GM19395 (cell line): ENCODE measurements around the gene C1GALT1.
"Not testable (repeated sequence)": the region's sequence is repeated elsewhere in the genome, so short reads cannot be mapped to it uniquely, and the experiment has no call there.

Experiments used
- ATAC-seq: cut with Tn5 transposase; IDR thresholded peaks from one replicate; pipeline ENCODE4 v1.9.1; 2021; ENCODE audit warnings: mild to moderate bottlenecking, moderate library complexity; ENCODE audit not compliant: unreplicated experiment

Gene C1GALT1

DNA sequence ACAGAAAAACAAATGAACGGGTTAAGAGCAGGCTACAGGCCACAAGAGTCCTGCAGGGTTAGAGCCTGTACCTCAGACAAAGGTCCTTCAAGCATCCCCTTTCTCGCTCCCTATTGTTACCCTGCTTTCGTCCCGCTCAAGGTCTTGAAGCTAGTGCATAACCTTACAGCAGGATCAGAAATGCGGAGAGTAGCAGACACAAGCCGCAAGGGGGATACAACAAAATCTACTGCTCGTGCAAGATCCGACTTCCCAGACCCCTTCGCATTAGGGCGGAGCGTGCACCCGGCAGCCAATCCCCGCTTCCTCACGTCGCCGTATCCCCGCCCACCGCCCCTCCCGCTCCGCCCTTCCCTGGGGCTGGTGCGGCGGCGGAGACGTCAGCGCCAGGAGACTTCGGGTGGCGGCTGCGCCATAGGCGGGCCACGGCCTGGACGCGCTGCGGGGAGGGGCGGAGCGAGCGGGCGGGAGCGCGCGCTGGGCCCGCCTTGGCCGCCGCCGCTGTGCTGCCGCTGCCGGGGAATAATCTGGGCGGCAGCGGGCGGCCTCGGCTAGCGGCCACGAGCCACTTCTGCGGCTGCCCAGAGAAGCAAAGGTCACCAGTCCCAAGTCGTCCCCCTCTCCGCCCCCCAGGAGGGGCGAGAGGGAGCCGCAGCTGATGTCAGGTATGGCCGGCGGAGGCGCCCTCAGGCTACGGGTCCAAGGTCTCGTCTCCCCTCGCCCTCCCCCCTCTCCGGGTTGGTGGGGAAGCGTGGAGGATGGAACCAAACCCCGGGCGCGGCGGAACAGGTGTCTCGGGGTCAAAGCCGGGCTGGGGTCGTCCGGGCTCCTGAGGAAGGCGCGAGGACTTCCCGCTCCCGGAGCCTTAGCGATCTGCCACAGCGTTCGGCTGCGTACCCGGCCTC is at the start of gene C1GALT1:
Gene C1GALT1 (plus strand): TSS at position 389 of the 905 bp plus-strand sequence. CDS start 51,776 bp downstream, outside the sequence.
- ATAC-seq = peak; percentile 86

DNA sequence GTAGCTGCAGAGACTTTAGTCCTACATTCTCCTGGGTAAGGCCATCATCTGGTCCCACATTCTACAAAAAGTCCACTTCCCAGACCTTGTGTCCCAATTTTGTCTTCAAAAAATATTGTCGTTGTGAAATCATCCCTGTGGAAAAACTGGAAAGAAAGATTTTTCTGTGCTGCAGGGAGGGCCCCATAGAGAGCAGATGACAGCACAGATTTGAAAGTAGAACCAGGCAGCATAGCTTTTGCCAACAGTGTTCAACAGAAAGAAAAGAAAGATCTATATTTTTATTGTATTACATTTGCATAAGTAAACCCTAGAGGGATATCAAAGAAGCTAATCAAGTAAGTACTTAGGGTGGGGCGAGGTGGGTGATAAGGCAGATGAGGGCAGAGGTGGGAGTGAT is 48.3 kb upstream of the C1GALT1 start:
- ATAC-seq = no peak

DNA sequence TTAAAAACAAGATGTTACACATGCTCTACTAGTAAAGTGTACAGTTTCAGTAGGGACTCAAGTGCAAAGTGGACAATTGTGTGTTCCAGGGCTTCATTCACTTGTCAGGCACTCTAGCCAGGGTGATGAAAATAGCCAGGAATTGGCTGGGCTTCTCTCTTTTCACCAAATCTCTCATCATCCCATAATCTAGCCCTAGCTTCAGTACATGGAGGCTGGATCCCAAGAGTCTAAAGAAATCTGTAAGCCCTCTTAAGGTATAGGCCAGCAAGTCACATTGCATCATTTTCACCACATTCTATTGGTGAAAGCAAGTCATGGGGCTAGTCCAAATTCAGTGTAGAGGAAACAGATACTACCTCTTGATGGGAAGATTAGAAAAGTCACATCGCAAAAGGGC is 47.3 kb upstream of the C1GALT1 start:
- ATAC-seq = no peak

DNA sequence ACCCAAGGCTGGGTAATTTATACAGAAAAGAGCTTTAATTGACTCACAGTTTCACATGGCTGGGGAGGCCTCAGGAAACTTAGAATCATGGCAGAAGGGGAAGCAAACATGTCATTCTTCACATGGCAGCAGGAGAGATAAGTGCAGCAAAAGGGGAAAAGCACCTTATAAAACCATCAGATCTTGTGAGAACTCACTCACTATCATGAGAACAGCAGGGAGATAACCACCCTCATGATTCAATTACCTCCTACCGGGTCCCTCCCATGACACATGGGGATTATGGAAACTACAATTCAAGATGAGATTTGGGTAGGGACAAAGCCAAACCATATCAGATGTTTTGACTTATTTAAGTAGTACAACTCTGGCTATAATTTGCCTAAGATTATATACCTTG is 46.4 kb upstream of the C1GALT1 start:
- ATAC-seq = not testable (repeated sequence)

DNA sequence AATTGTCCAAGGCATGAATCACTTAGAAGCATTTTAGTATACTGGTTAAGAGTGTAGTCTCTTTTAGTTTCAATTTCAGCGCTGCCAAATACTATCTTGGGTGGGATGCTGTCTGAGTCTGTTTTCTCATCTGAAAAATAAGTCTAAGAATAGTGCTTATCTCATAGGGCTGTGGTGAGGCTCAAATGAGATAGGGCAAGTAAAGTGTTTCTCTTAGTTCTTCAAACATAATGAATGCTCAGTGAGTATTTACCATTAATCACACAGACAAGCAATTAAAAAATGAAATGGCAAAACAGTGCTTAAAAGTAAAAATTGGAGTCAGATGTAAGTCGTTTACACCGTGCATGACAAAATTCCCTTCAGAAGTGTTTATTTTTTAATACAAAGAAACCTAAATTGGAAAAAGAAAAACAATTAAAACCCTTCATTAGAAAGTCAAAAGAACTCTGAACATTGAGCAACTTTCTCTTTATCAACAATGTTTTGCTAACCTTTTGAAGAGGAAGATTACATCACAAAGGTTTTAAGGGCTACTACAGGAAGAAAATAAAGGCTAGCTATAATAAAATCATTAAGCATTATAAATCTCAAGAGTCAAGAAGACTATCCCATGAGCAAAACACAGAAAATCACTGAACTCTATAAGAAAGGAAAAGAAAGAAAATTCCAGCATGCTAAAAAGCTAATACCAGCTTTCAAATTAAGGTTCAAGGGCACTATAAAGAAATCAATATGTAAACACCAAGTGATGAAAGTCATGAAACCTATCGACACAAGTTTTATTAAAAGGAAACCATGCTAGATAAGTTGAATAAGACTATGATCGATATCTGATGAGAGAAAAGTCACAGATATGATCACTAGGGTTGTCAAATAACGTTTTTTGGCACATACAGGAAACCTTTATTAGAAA is 45.6 kb upstream of the C1GALT1 start:
- ATAC-seq = no peak

DNA sequence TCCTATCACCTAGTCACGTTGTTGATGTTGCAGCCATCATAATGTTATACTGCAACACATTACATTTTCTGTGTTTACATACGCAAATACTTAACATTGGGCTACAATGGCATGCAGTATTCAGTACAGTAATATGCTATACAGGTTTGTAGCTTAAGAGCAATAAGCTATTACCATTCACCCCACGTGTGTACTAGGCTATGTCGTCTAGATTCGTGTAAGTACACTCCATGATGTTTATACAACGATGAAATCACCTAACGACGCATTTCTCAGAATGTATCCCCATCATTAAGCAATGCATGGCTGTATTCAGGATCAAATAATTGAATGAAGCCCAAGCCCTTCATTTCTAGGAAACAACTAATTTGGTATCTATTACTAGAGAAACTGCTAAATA is 43.4 kb upstream of the C1GALT1 start:
- ATAC-seq = no peak

DNA sequence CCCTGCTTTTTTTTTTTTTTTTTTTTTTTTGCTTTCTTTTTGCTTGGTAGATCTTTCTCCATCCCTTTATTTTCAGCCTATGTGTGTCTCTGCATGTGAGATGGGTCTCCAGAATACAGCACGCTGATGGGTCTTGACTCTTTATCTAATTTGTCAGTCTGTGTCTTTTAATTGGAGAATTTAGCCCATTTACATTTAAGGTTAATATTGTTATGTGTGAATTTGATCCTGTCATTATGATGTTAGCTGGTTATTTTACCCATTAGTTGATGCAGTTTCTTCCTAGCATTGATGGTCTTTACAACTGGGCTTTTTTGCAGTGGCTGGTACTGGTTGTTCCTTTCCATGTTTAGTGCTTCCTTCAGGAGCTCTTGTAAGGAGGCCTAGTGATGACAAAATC is 38.9 kb upstream of the C1GALT1 start:
- not testable (repeated sequence) for ATAC-seq

DNA sequence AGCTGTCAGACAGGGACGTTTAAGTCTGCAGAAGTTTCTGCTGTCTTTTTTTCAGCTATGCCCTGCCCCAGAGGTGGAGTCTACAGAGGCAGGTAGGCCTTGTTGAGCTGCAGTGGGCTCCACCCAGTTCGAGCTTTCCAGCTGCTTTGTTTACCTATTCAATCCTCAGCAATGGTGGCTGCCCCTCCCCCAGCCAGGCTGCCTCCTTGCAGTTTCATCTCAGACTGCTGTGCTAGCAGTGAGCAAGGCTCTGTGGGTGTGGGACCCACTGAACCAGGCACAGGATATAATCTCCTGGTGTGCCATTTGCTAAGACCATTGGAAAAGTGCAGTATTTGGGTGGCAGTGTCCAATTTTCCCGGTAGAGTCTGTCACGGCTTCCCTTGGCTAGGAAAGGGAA is 37.2 kb upstream of the C1GALT1 start:
- ATAC-seq = not testable (repeated sequence)

DNA sequence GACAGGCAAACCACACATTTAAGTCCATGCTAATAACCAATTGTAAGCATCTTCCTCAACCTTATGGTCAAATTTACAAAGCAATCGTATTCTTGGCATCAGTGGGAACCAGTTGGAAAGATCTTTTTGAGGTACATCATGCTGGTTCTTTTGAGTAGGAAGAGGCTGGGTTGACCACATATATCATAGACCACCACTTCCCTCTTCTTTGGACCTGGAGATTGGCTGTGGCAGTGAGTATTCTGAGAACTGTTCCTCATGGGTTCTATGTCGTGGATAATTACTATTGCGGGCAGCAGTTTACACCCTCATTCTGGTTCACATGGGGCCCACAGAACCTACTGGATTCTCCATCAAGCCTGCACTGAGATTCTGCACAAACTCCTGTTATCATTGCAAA is 35.5 kb upstream of the C1GALT1 start:
- ATAC-seq = no peak

DNA sequence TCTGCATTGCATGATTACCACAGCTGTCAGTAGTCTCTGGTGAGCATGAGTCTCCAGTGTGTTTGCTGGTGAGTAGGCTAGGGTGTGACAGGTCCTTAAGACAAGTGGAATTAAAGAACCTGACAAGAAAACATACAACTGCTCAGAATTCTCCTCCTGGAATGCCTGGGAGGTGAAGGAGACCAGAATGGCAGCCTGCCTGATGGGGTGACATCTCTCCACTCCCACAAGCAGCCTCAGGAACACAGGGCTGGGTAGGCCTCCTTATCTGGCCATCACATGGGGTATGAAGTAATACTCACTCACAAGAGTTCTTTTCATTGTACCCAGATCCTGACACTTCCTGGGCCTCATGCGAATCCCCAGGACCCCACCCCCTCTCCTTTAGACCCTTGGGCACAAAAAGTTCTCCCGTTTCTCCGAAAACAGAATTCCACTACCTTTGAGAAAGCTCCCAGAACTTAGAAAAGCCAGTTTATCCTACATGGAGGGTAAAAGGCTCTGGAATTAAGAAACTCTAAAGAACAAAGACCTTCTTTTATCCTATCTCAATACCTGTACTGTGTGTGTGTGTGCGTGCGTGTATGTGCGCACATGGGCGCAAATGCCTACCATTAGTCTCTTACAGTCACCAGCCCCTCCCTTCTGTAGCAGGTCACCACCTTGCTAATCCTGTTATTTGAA is 33.4 kb upstream of the C1GALT1 start:
- ATAC-seq = no peak

DNA sequence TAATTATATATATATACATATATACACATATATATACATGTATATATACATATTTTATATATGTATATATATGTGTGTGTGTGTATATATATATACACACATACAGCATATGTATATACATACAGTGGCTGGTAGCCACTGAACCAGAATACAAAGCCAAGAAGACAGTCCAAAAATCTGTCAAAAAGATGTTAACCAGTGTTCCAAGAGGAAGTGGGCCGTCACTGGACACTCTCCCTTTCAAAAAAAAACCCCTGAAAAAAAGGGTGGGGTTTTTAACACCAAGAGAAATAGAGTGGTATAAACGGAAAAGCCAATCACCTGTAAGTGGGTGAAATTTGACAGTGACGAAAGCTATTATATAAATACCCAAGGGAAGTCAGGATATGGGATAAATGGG is 31.1 kb upstream of the C1GALT1 start:
- ATAC-seq = no peak

DNA sequence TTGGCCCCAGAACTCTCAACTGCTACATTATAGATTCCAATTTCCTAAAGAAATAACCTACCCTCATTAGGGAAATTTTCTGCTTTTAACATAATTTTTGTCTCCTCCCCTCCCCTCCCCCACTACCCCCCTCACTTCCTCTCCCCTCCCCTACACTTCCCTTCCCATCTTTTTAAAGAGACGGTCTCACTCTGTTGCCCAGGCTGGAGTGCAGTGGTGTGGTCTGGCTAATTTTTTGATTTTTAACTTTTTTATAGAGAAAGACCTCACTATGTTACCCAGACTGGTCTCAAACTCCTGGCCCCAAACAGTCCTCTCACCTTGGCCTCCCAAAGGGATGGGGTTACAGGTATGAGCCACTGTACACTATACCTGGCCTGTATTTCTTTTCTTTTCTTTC is 30.5 kb upstream of the C1GALT1 start:
- ATAC-seq = no peak

DNA sequence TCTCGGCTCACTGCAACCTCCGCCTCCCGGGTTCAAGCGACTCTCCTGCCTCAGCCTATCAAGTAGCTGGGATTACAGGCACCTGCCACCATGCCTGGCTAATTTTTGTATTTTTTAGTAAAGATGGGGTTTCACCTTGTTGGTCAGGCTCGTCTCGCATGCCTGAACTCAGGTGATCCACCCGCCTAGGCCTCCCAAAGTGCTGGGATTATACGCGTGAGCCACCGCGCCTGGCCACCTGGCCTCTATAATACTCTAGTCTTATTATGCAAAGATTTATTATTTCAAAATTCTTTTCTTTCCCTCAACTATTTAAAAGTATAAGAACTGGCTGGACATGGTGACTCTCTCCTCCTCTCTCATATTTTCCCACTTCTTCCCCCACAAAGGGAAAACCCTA is 30.0 kb upstream of the C1GALT1 start:
- no peak for ATAC-seq

DNA sequence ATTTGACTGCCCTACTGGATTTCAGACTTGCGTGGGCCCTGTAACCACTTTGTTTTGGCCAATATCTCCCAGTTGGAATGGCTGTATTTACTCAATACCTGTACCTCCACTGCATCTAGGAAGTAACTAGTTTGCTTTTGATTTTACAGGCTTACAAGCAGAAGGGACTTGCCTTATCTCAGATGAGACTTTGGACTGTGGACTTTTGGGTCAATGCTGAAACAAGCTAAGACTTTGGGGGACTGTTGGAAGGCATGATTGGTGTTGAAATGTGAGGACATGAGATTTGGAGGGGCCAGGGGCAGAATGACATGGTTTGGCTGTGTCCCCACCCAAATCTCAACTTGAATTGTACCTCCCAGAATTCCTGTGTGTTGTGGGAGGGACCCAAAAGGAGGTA is 28.0 kb upstream of the C1GALT1 start:
- ATAC-seq = not testable (repeated sequence)

DNA sequence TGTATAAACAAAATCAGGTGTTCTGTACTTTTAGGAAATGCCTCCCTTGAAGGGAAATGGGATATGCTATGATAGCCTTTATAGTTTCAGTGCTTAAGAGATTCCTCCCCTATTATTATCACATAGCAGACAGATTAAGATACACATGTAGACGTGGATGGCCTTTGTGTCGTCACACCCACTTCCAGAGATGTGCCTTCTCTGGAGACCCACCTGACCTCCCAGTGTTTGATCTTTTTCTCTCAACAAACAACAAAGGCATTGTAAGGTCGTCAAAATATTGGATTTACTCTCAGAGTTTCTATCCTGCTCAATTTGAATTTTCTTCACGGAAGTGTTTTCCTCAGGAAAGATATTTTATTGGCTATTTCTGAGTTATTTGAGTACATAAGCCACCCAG is 25.7 kb upstream of the C1GALT1 start:
- ATAC-seq = no peak

DNA sequence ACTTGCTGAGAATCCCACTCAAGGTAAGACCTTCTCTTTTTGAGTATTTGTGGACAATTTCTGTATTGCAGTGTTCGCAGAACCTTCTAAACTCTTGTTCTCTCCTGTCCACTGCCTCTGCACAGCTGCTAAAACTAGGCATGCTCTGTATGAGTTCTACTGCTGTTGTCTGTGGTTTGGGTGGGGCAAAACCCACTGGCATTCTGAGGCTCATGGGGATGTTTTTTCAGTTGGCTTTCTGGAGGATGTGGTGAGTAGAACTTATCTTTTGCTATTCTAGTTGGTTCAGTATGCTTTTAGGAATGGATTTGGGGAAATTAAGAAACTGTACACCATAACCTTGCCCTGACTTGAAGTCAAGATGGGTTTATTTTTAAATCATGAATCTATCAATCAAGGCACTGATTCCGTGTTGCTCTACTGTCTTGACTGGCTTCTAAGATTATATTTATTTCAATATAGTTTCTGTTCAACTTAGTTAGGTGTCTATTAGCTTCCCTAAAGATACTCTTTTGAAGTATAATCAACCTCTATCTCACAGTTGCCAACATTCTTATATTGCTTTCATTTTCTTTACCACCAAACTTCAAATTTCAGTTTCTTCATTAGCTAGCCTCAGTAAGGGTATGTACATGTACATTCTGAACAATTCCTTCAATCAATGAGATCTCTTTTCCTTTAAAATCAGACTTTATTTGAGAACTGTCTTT is 25.0 kb upstream of the C1GALT1 start:
- peak; percentile 87 for ATAC-seq

DNA sequence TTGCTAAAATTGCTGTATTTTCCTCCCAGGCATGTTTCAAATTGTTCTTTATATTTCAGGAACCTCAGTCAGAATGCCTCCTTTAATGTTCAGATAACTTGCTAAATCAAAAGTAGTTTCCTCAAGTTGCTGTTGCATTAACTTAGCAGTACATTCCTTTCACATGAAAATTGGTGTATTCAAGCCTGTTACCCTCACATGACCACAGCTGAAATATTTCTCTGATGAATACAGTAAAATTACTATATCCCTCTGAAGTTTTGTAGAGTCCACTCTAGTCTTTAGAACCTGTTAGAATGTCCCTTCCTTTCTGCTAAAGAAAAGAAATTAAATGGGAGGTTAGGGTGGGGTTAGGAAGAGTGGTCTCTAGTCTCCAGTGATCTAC is 24.5 kb upstream of the C1GALT1 start:
- peak; percentile 4 for ATAC-seq

DNA sequence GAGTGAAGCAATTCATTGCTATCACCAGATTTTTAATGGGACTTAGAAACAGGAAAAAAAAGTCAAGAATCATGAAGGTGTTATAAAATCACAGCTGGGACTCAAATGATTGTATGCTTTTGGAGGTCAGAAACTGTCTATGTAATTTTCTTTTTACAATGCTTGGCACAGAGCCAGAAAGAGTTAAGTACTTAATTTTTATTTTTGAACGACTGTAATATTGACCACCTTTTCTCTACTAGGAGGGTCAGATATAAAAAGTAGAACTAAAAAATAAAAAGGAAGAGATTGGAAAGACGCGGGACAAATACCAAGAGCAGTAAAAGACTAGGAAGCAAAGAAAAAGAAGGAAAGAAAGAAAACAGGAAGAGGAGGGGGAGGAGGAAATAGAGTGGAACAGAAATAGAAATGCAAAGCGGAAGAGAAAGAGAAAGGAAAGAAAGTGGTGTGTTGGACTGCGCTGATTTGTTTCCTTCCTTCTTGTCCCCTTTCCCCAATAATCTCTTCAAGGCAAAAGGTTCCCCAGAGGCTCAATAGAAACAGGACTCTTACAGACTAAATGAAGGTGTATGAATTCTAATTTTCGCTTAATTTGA is 23.2 kb upstream of the C1GALT1 start:
- ATAC-seq = peak; percentile 43

DNA sequence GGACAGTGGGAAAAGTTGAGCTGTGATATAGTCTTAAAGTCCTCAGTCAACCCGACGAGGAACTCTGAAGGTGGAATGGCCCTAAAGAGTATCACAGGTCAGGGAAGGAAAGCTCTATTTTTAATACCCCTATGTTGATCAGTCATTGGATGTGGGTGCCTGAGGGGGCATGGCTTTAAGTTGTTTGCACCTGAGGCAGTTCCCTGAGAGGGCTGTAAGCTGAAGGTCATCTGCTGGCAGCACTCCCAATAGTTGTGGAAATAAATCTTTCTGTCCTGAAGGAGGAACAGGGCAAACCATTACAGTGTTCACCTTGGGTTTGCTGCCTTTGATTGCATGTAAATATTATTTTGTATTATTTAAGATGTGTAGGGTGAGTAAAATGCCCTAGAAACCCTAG is 17.8 kb upstream of the C1GALT1 start:
- no peak for ATAC-seq

DNA sequence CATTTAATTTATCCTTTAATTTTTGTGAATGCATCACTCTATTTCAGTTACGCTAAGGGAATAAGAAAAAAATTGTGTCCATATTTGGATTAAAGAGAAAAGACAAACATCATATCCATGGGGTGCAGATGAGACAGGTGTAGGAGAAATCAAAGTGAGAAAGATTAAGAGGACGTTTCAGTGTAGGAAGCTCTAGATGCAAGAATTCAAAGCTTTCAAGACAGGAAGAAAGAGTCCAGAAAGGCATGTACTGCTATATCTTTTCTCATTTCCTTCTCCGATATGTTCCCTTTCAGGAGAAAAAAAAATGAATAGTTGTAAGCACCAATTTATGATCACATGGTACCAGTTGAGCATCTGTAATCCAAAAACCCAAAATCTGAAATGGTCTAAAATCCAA is 17.0 kb upstream of the C1GALT1 start:
- no peak for ATAC-seq
